HUES48 (cell line): Measurements from ENCODE around the gene CAMSAP2.
"Not testable (repeated sequence)": the region's sequence is repeated elsewhere in the genome, so short reads cannot be mapped to it uniquely, and the experiment has no call there.

Source experiments
- H3K27ac ChIP-seq: one replicate; pipeline ENCODE4 v1.7.0; 2013; ENCODE audit warnings: low read depth, low read length, inconsistent platforms
- H3K27me3 ChIP-seq: 2 replicates; pipeline ENCODE4 v1.6.1; 2013; ENCODE audit warnings: mild to moderate bottlenecking, low read length; ENCODE audit not compliant: control insufficient read depth, insufficient read depth
- H3K36me3 ChIP-seq: 2 replicates; pipeline ENCODE4 v1.6.1; 2013; ENCODE audit warnings: low read length; ENCODE audit not compliant: control insufficient read depth, insufficient read depth
- H3K4me1 ChIP-seq: 2 replicates; pipeline ENCODE4 v1.6.1; 2013; ENCODE audit warnings: mild to moderate bottlenecking, low read length; ENCODE audit not compliant: control insufficient read depth, insufficient read depth
- H3K4me3 ChIP-seq: 2 replicates; pipeline ENCODE4 v1.5.1; 2013; ENCODE audit warnings: mild to moderate bottlenecking, low read depth, low read length
- H3K9ac ChIP-seq: 2 replicates; pipeline ENCODE4 v1.6.1; 2013; ENCODE audit warnings: mild to moderate bottlenecking, low read depth, low read length, moderate library complexity
- H3K9me3 ChIP-seq: 2 replicates; pipeline ENCODE4 v1.6.1; 2013; ENCODE audit warnings: low read length; ENCODE audit not compliant: control insufficient read depth, insufficient read depth

Gene CAMSAP2

GRCh38 chr1:200783926-200784325, 45.2 kb downstream of the CAMSAP2 start:
- Histone ChIP-seq H3K27me3 (no peaks in the 10 kb centered on the region), H3K4me1 (peaks cover 17% of the 10 kb centered on the region), H3K9ac (no peak overlapping the region), H3K27ac (no peak overlapping the region), H3K4me3 (no peak overlapping the region), H3K36me3 (peaks cover 13% of the 10 kb centered on the region), H3K9me3 (peaks cover 7% of the 10 kb centered on the region; the same call in 1 of the 2 replicates)

- no peaks in the 10 kb centered on the region for H3K27me3 ChIP-seq
- no peak overlapping the region for H3K9ac ChIP-seq
- H3K4me3 ChIP-seq, result no peak overlapping the region
- peaks cover 13% of the 10 kb centered on the region for H3K36me3 ChIP-seq
- H3K4me1 ChIP-seq, result peaks cover 14% of the 10 kb centered on the region
- H3K9me3 ChIP-seq, result peaks cover 7% of the 10 kb centered on the region; the same call in 1 of the 2 replicates
- H3K27ac ChIP-seq, result no peak overlapping the region
Observed at GRCh38 chr1:200784576-200784975, 45.9 kb downstream of the CAMSAP2 start.

- Histone ChIP-seq H3K27me3 (no peaks in the 10 kb centered on the region), H3K9ac (no peak overlapping the region), H3K36me3 (peaks cover 9% of the 10 kb centered on the region), H3K27ac (no peak overlapping the region), H3K4me3 (no peak overlapping the region), H3K4me1 (no peaks in the 10 kb centered on the region), H3K9me3 (peaks cover 7% of the 10 kb centered on the region; the same call in 1 of the 2 replicates)
Observed at GRCh38 chr1:200786788-200787187, 48.1 kb downstream of the CAMSAP2 start.

GRCh38 chr1:200787896-200788387, 49.2 kb downstream of the CAMSAP2 start:
- H3K4me3 ChIP-seq, result no peak overlapping the region
- H3K27me3 ChIP-seq, result no peaks in the 10 kb centered on the region
- H3K36me3 ChIP-seq, result no peaks in the 10 kb centered on the region; the same call in 1 of the 2 replicates
- no peak overlapping the region for H3K9ac ChIP-seq
- H3K27ac ChIP-seq, result no peak overlapping the region
- no peaks in the 10 kb centered on the region for H3K9me3 ChIP-seq
- H3K4me1 ChIP-seq, result no peaks in the 10 kb centered on the region

GRCh38 chr1:200791012-200791411, 52.3 kb downstream of the CAMSAP2 start:
- H3K36me3 ChIP-seq, H3K9me3 ChIP-seq, H3K9ac ChIP-seq, H3K27ac ChIP-seq, H3K27me3 ChIP-seq, H3K4me1 ChIP-seq, H3K4me3 ChIP-seq: not testable (repeated sequence)

- H3K36me3 ChIP-seq, result 0 out of 2 replicates have a peak, but pooled peaks cover 6% of the 10 kb centered on the region
- no peaks in the 10 kb centered on the region for H3K27me3 ChIP-seq
- H3K4me1 ChIP-seq, result no peaks in the 10 kb centered on the region
- H3K4me3 ChIP-seq, result no peak overlapping the region
- no peak overlapping the region for H3K9ac ChIP-seq
- H3K9me3 ChIP-seq, result no peaks in the 10 kb centered on the region
- no peak overlapping the region for H3K27ac ChIP-seq
Observed at GRCh38 chr1:200793677-200794076, 55.0 kb downstream of the CAMSAP2 start.

- no peak overlapping the region for H3K4me3 ChIP-seq
- no peaks in the 10 kb centered on the region for H3K9me3 ChIP-seq
- no peak overlapping the region for H3K9ac ChIP-seq
- H3K27me3 ChIP-seq, result no peaks in the 10 kb centered on the region
- H3K27ac ChIP-seq, result no peak overlapping the region
- H3K4me1 ChIP-seq, result no peaks in the 10 kb centered on the region
- H3K36me3 ChIP-seq, result 0 out of 2 replicates have a peak, but pooled peaks cover 6% of the 10 kb centered on the region
Observed at GRCh38 chr1:200794506-200795065, 55.9 kb downstream of the CAMSAP2 start.

GRCh38 chr1:200795156-200795555, 56.5 kb downstream of the CAMSAP2 start:
- Histone ChIP-seq H3K4me3 (no peak overlapping the region), H3K27ac (no peak overlapping the region), H3K27me3 (no peaks in the 10 kb centered on the region), H3K9me3 (no peaks in the 10 kb centered on the region), H3K9ac (no peak overlapping the region), H3K4me1 (no peaks in the 10 kb centered on the region), H3K36me3 (0 out of 2 replicates have a peak, but pooled peaks cover 6% of the 10 kb centered on the region)

GRCh38 chr1:200802042-200802441, 63.3 kb downstream of the CAMSAP2 start:
- no peak overlapping the region for H3K9ac ChIP-seq
- H3K9me3 ChIP-seq, result no peaks in the 10 kb centered on the region
- H3K36me3 ChIP-seq, result peaks cover 2% of the 10 kb centered on the region
- no peak overlapping the region for H3K4me3 ChIP-seq
- H3K27ac ChIP-seq, result no peak overlapping the region
- no peaks in the 10 kb centered on the region for H3K27me3 ChIP-seq
- H3K4me1 ChIP-seq, result peaks cover 18% of the 10 kb centered on the region

- Histone ChIP-seq H3K4me1 (peaks cover 18% of the 10 kb centered on the region), H3K9me3 (no peaks in the 10 kb centered on the region), H3K27ac (peak overlapping the region; percentile 60), H3K27me3 (no peaks in the 10 kb centered on the region), H3K36me3 (peaks cover 10% of the 10 kb centered on the region), H3K9ac (no peak overlapping the region), H3K4me3 (no peak overlapping the region)
Observed at GRCh38 chr1:200802865-200803512, 64.3 kb downstream of the CAMSAP2 start.

- Histone ChIP-seq H3K9ac (no peak overlapping the region), H3K9me3 (no peaks in the 10 kb centered on the region), H3K27ac (no peak overlapping the region)
Observed at GRCh38 chr1:200805719-200806118, 67.0 kb downstream of the CAMSAP2 start.

More at GRCh38 chr1:200805719-200806118, 67.0 kb downstream of the CAMSAP2 start:
- no peak overlapping the region for H3K4me3 ChIP-seq
- peaks cover 28% of the 10 kb centered on the region for H3K36me3 ChIP-seq
- H3K4me1 ChIP-seq, result peaks cover 18% of the 10 kb centered on the region
- no peaks in the 10 kb centered on the region for H3K27me3 ChIP-seq
